DND-41 (cell line): ENCODE data around the gene RBM25.

ENCODE experiments used
- ATAC-seq: fragments of 200-7000 bp; cut with Tn5 transposase; 3 replicates; pipeline ENCODE4 v1.9.1; 2021; ENCODE audit warnings: low read depth; ENCODE audit not compliant: insufficient read depth
- DNase-seq: peaks from one replicate; pipeline ENCODE4 v3.0.0-alpha.2; 2020
- H2AFZ ChIP-seq: 2 replicates; pipeline ENCODE4 v1.6.0; 2012; ENCODE audit warnings: low read depth, low read length
- H3K27ac ChIP-seq: 2 replicates; pipeline ENCODE4 v1.5.1; 2012; ENCODE audit warnings: low read length, inconsistent platforms
- H3K27me3 ChIP-seq: fragments of 200-600 bp; sonication (generic); 2 replicates; pipeline ENCODE4 v1.6.0; 2012; ENCODE audit warnings: low read length, mild to moderate bottlenecking, inconsistent platforms; ENCODE audit not compliant: insufficient read depth, poor library complexity
- H3K36me3 ChIP-seq: 2 replicates; pipeline ENCODE4 v1.5.1; 2012; ENCODE audit warnings: low read length, inconsistent platforms; ENCODE audit not compliant: insufficient read depth
- H3K4me1 ChIP-seq: 2 replicates; pipeline ENCODE4 v1.5.1; 2012; ENCODE audit warnings: mild to moderate bottlenecking, low read length; ENCODE audit not compliant: insufficient read depth
- H3K4me2 ChIP-seq: 2 replicates; pipeline ENCODE4 v1.6.0; 2012; ENCODE audit warnings: mild to moderate bottlenecking, moderate library complexity, low read length, inconsistent platforms; ENCODE audit not compliant: insufficient read depth
- H3K4me3 ChIP-seq, 2 experiments: fragments of 200-600 bp in 1 of 2; shearing (Covaris generic) in 1 of 2; 2 replicates each; pipeline ENCODE4 v1.5.1; 2012 to 2016; ENCODE audit warnings: inconsistent platforms in 2 of 2, low read length in 2 of 2, mild to moderate bottlenecking in 2 of 2, low read depth in 1 of 2, moderate library complexity in 1 of 2
- H3K79me2 ChIP-seq: 2 replicates; pipeline ENCODE4 v1.6.0; 2012; ENCODE audit warnings: low read length, inconsistent platforms; ENCODE audit not compliant: insufficient read depth
- H3K9ac ChIP-seq: 2 replicates; pipeline ENCODE4 v1.6.0; 2012; ENCODE audit warnings: low read depth, mild to moderate bottlenecking, inconsistent platforms, low read length, moderate library complexity
- H3K9me3 ChIP-seq: 2 replicates; pipeline ENCODE4 v1.5.1; 2012; ENCODE audit warnings: low read length, moderate library complexity, mild to moderate bottlenecking, inconsistent platforms; ENCODE audit not compliant: insufficient read depth, severe bottlenecking
- H4K20me1 ChIP-seq: 2 replicates; pipeline ENCODE4 v1.6.0; 2012; ENCODE audit warnings: low read length; ENCODE audit not compliant: insufficient read depth
- CTCF ChIP-seq: IDR thresholded peaks from 2 replicates; pipeline ENCODE4 v1.5.1; 2012; ENCODE audit warnings: borderline replicate concordance, low read length, moderate library complexity, mild to moderate bottlenecking; ENCODE audit not compliant: poor library complexity, severe bottlenecking; ENCODE audit errors: extremely low read depth
- EZH2 ChIP-seq: IDR thresholded peaks from 3 replicates; pipeline ENCODE4 v1.6.1; 2012; ENCODE audit warnings: borderline replicate concordance, low read depth, mild to moderate bottlenecking, moderate library complexity, low read length, inconsistent platforms; ENCODE audit not compliant: severe bottlenecking

The RBM25 gene

GRCh38 chr14:73124180-73124894 is 66.0 kb downstream of the RBM25 start:
- H3K36me3 ChIP-seq, result peaks cover 51% of the 10 kb centered on the region

GRCh38 chr14:73125169-73125588 is 66.8 kb downstream of the RBM25 start:
- DNase-seq, result no peak
- Histone ChIP-seq H3K79me2 (no peaks in the 10 kb centered on the region), H3K27me3 (no peaks in the 10 kb centered on the region), H3K9me3 (no peaks in the 10 kb centered on the region), H3K4me2 (no peak overlapping the region), H3K4me1 (no peaks in the 10 kb centered on the region), H3K9ac (no peak overlapping the region), H2AFZ (no peak overlapping the region), H4K20me1 (no peaks in the 10 kb centered on the region), H3K27ac (no peak overlapping the region), H3K4me3 (no peak overlapping the region), H3K36me3 (peaks cover 43% of the 10 kb centered on the region)
- TF ChIP-seq CTCF (no peak), EZH2 (no peak)
- no peak for ATAC-seq

More at GRCh38 chr14:73124180-73124894, 66.0 kb downstream of the RBM25 start:
- H3K4me1 ChIP-seq, result no peaks in the 10 kb centered on the region
- no peak overlapping the region for H3K4me2 ChIP-seq
- no peak for TF ChIP-seq CTCF
- no peak for TF ChIP-seq EZH2
- H4K20me1 ChIP-seq, result no peaks in the 10 kb centered on the region
- no peak overlapping the region for H3K27ac ChIP-seq
- no peak for DNase-seq
- H3K27me3 ChIP-seq, result no peaks in the 10 kb centered on the region
- H3K79me2 ChIP-seq, result no peaks in the 10 kb centered on the region
- H3K9me3 ChIP-seq, result no peaks in the 10 kb centered on the region
- no peak for ATAC-seq
- H2AFZ ChIP-seq, result no peak overlapping the region
- H3K4me3 ChIP-seq, result no peak overlapping the region
- H3K9ac ChIP-seq, result no peak overlapping the region

GRCh38 chr14:73125746-73126145 is 67.4 kb downstream of the RBM25 start:
- H3K9ac ChIP-seq, result no peak overlapping the region
- no peaks in the 10 kb centered on the region for H3K9me3 ChIP-seq
- no peaks in the 10 kb centered on the region for H3K4me1 ChIP-seq
- H3K4me3 ChIP-seq, result no peak overlapping the region
- no peak overlapping the region for H3K4me2 ChIP-seq
- H3K27ac ChIP-seq, result no peak overlapping the region
- TF ChIP-seq EZH2 (no peak), CTCF (no peak)
- no peaks in the 10 kb centered on the region for H4K20me1 ChIP-seq
- H3K36me3 ChIP-seq, result peaks cover 37% of the 10 kb centered on the region
- no peaks in the 10 kb centered on the region for H3K79me2 ChIP-seq
- H3K27me3 ChIP-seq, result no peaks in the 10 kb centered on the region
- DNase-seq (no peak), ATAC-seq (no peak)
- H2AFZ ChIP-seq, result no peak overlapping the region
